ENCODE data around the gene TNFAIP2. TPM values are rescaled to one million over a fixed set of nuclear protein-coding genes. Genes with fewer than 3 reads are reported as not detected.

TNFAIP2 gene
- total and polyA plus RNA-seq, 2 experiments from 2014 or later, result 9.6 to 51.8 TPM

- no peaks in the 10 kb centered on the region for H3K79me2 ChIP-seq (ENCODE audit: insufficient read depth)
- no peak for TF ChIP-seq EZH2 (IDR thresholded peaks at IDR 0.05; ENCODE audit: insufficient read depth, poor library complexity, severe bottlenecking)
- TF ChIP-seq EZH2phosphoT487 (IDR thresholded peaks at IDR 0.05; ENCODE audit: insufficient read depth, low read depth), result no peak
- no peaks in the 10 kb centered on the region for H3K9me2 ChIP-seq (ENCODE audit: insufficient read depth)
- no peak overlapping the region for H3K4me2 ChIP-seq (ENCODE audit: unreplicated experiment)
- peak overlapping the region; percentile 36 for H2AFZ ChIP-seq
- no peak overlapping the region for H3K27ac ChIP-seq
- H4K20me1 ChIP-seq (ENCODE audit: insufficient read depth), result no peaks in the 10 kb centered on the region
- in situ Hi-C loops (cut with MboI), result no loop called here
- H3K9ac ChIP-seq, result no peak overlapping the region
- H3K36me3 ChIP-seq (ENCODE audit: low read depth), result no peaks in the 10 kb centered on the region
- 0 out of 2 replicates have a peak, but pooled peaks cover 6% of the 10 kb centered on the region for H3F3A ChIP-seq (ENCODE audit: insufficient read depth)
- DNase-seq, result peak; percentile 55
- H3K4me1 ChIP-seq (ENCODE audit: insufficient read depth), result peaks cover 8% of the 10 kb centered on the region; the same call in 1 of the 2 replicates
- 1 to 9% methylated on average over 4 of the region's 4 CpGs for WGBS, 2 experiments (ENCODE audit: low coverage in 1 of 2, low lambda C conversion rate in 2 of 2, missing lambda C conversion rate in 2 of 2)
- H3K4me3 ChIP-seq, result no peak overlapping the region
- H3K9me3 ChIP-seq (ENCODE audit: low read depth), result no peaks in the 10 kb centered on the region
- H3K27me3 ChIP-seq (replicated peaks; ENCODE audit: insufficient read depth), result no peaks in the 10 kb centered on the region; the same call in 1 of the 2 replicates
Measured at GRCh38 chr14:103161054-103161397, 37.8 kb downstream of the TNFAIP2 start.

- Histone ChIP-seq H3K79me2 (ENCODE audit: insufficient read depth) (no peaks in the 10 kb centered on the region), H3K27me3 (replicated peaks; ENCODE audit: insufficient read depth) (no peaks in the 10 kb centered on the region; the same call in 1 of the 2 replicates), H3K36me3 (ENCODE audit: low read depth) (no peaks in the 10 kb centered on the region), H3K4me2 (ENCODE audit: unreplicated experiment) (no peak overlapping the region), H3K9me3 (ENCODE audit: low read depth) (no peaks in the 10 kb centered on the region), H3K4me3 (no peak overlapping the region), H3K9me2 (ENCODE audit: insufficient read depth) (no peaks in the 10 kb centered on the region), H4K20me1 (ENCODE audit: insufficient read depth) (no peaks in the 10 kb centered on the region), H2AFZ (no peak overlapping the region), H3K9ac (no peak overlapping the region), H3F3A (ENCODE audit: insufficient read depth) (0 out of 2 replicates have a peak, but pooled peaks cover 6% of the 10 kb centered on the region), H3K27ac (no peak overlapping the region), H3K4me1 (ENCODE audit: insufficient read depth) (peaks cover 8% of the 10 kb centered on the region; the same call in 1 of the 2 replicates)
- in situ Hi-C loops (cut with MboI), result no loop called here
- TF ChIP-seq EZH2phosphoT487 (IDR thresholded peaks at IDR 0.05; ENCODE audit: insufficient read depth, low read depth) (no peak), EZH2 (IDR thresholded peaks at IDR 0.05; ENCODE audit: insufficient read depth, poor library complexity, severe bottlenecking) (no peak)
- no peak for DNase-seq
- 14 to 19% methylated on average over 5 of the region's 5 CpGs for WGBS, 2 experiments (ENCODE audit: low coverage in 1 of 2, low lambda C conversion rate in 2 of 2, missing lambda C conversion rate in 2 of 2)
Measured at GRCh38 chr14:103163199-103163598, 39.9 kb downstream of the TNFAIP2 start.

- H3K9me2 ChIP-seq (ENCODE audit: insufficient read depth), result no peaks in the 10 kb centered on the region
Measured at GRCh38 chr14:103164006-103164405, 40.7 kb downstream of the TNFAIP2 start.

GRCh38 chr14:103164779-103165178 lies 41.5 kb downstream of the TNFAIP2 start:
- no peak overlapping the region for H3K9ac ChIP-seq
- no peaks in the 10 kb centered on the region for H3K79me2 ChIP-seq (ENCODE audit: insufficient read depth)
- DNase-seq, result no peak
- H3K9me3 ChIP-seq (ENCODE audit: low read depth), result no peaks in the 10 kb centered on the region
- in situ Hi-C loops (cut with MboI), result no loop called here
- no peaks in the 10 kb centered on the region for H3K36me3 ChIP-seq (ENCODE audit: low read depth)
- H4K20me1 ChIP-seq (ENCODE audit: insufficient read depth), result no peaks in the 10 kb centered on the region
- H3K27ac ChIP-seq, result no peak overlapping the region
- 46 to 50% methylated on average over 9 of the region's 9 CpGs for WGBS, 2 experiments (ENCODE audit: low coverage in 1 of 2, low lambda C conversion rate in 2 of 2, missing lambda C conversion rate in 2 of 2)
- H3F3A ChIP-seq (ENCODE audit: insufficient read depth), result 0 out of 2 replicates have a peak, but pooled peaks cover 6% of the 10 kb centered on the region
- H3K4me2 ChIP-seq (ENCODE audit: unreplicated experiment), result no peak overlapping the region
- TF ChIP-seq EZH2 (IDR thresholded peaks at IDR 0.05; ENCODE audit: insufficient read depth, poor library complexity, severe bottlenecking) (no peak), EZH2phosphoT487 (IDR thresholded peaks at IDR 0.05; ENCODE audit: insufficient read depth, low read depth) (no peak)
- no peak overlapping the region for H2AFZ ChIP-seq
- H3K4me3 ChIP-seq, result no peak overlapping the region
- H3K4me1 ChIP-seq (ENCODE audit: insufficient read depth), result peaks cover 8% of the 10 kb centered on the region; the same call in 1 of the 2 replicates
- H3K27me3 ChIP-seq (replicated peaks; ENCODE audit: insufficient read depth), result no peaks in the 10 kb centered on the region
- H3K9me2 ChIP-seq (ENCODE audit: insufficient read depth), result no peaks in the 10 kb centered on the region

More at GRCh38 chr14:103164006-103164405, 40.7 kb downstream of the TNFAIP2 start:
- in situ Hi-C loops (cut with MboI), result no loop called here
- Histone ChIP-seq H3K4me1 (ENCODE audit: insufficient read depth) (peaks cover 8% of the 10 kb centered on the region; the same call in 1 of the 2 replicates), H2AFZ (no peak overlapping the region), H4K20me1 (ENCODE audit: insufficient read depth) (no peaks in the 10 kb centered on the region), H3K79me2 (ENCODE audit: insufficient read depth) (no peaks in the 10 kb centered on the region), H3K27me3 (replicated peaks; ENCODE audit: insufficient read depth) (no peaks in the 10 kb centered on the region; the same call in 1 of the 2 replicates), H3F3A (ENCODE audit: insufficient read depth) (0 out of 2 replicates have a peak, but pooled peaks cover 6% of the 10 kb centered on the region), H3K9ac (no peak overlapping the region), H3K27ac (no peak overlapping the region), H3K4me2 (ENCODE audit: unreplicated experiment) (no peak overlapping the region), H3K36me3 (ENCODE audit: low read depth) (no peaks in the 10 kb centered on the region), H3K9me3 (ENCODE audit: low read depth) (no peaks in the 10 kb centered on the region), H3K4me3 (no peak overlapping the region)
- DNase-seq, result no peak
- TF ChIP-seq EZH2 (IDR thresholded peaks at IDR 0.05; ENCODE audit: insufficient read depth, poor library complexity, severe bottlenecking) (no peak), EZH2phosphoT487 (IDR thresholded peaks at IDR 0.05; ENCODE audit: insufficient read depth, low read depth) (no peak)
- 56 to 59% methylated on average over 10 of the region's 10 CpGs for WGBS, 2 experiments (ENCODE audit: low coverage in 1 of 2, low lambda C conversion rate in 2 of 2, missing lambda C conversion rate in 2 of 2)

Data from GM23248 (cell line).